ENCODE results near the gene ABI1.
"Not testable (repeated sequence)": the region's sequence is repeated elsewhere in the genome, so short reads cannot be mapped to it uniquely, and the experiment has no call there.

The ABI1 gene

GRCh38 chr10:26800468-26800867, 60.3 kb downstream of the ABI1 start:
- Histone ChIP-seq H3K36me3 (ENCODE audit: control insufficient read depth, insufficient read depth, low read length) (no peaks in the 10 kb centered on the region), H3K27me3 (ENCODE audit: control insufficient read depth, insufficient read depth, low read length) (no peaks in the 10 kb centered on the region), H3K9ac (ENCODE audit: low read depth, low read length) (no peak overlapping the region), H3K9me3 (ENCODE audit: control insufficient read depth, insufficient read depth, low read length) (no peaks in the 10 kb centered on the region), H3K4me3 (ENCODE audit: low read depth, low read length) (no peak overlapping the region), H3K4me1 (ENCODE audit: control insufficient read depth, insufficient read depth, low read length) (peaks cover 7% of the 10 kb centered on the region)

- no peak overlapping the region for H3K9ac ChIP-seq (ENCODE audit: low read depth, low read length)
- H3K4me3 ChIP-seq (ENCODE audit: low read depth, low read length), result no peak overlapping the region
- H3K36me3 ChIP-seq (ENCODE audit: control insufficient read depth, insufficient read depth, low read length), result no peaks in the 10 kb centered on the region
- H3K27me3 ChIP-seq (ENCODE audit: control insufficient read depth, insufficient read depth, low read length), result no peaks in the 10 kb centered on the region
- peaks cover 4% of the 10 kb centered on the region for H3K4me1 ChIP-seq (ENCODE audit: control insufficient read depth, insufficient read depth, low read length)
- H3K9me3 ChIP-seq (ENCODE audit: control insufficient read depth, insufficient read depth, low read length), result no peaks in the 10 kb centered on the region
These were observed 61.4 kb downstream of the ABI1 start for GRCh38 chr10:26799342-26799741.

- no peaks in the 10 kb centered on the region for H3K36me3 ChIP-seq (ENCODE audit: control insufficient read depth, insufficient read depth, low read length)
- H3K9me3 ChIP-seq (ENCODE audit: control insufficient read depth, insufficient read depth, low read length), result no peaks in the 10 kb centered on the region
- no peaks in the 10 kb centered on the region for H3K27me3 ChIP-seq (ENCODE audit: control insufficient read depth, insufficient read depth, low read length)
- peaks cover 4% of the 10 kb centered on the region for H3K4me1 ChIP-seq (ENCODE audit: control insufficient read depth, insufficient read depth, low read length)
- H3K4me3 ChIP-seq (ENCODE audit: low read depth, low read length), result no peak overlapping the region
- H3K9ac ChIP-seq (ENCODE audit: low read depth, low read length), result no peak overlapping the region
These were observed 62.5 kb downstream of the ABI1 start for GRCh38 chr10:26798298-26798697.

- Histone ChIP-seq H3K4me1 (ENCODE audit: control insufficient read depth, insufficient read depth, low read length) (peaks cover under 1% of the 10 kb centered on the region), H3K4me3 (ENCODE audit: low read depth, low read length) (no peak overlapping the region), H3K27me3 (ENCODE audit: control insufficient read depth, insufficient read depth, low read length) (no peaks in the 10 kb centered on the region), H3K9me3 (ENCODE audit: control insufficient read depth, insufficient read depth, low read length) (no peaks in the 10 kb centered on the region), H3K9ac (ENCODE audit: low read depth, low read length) (no peak overlapping the region), H3K36me3 (ENCODE audit: control insufficient read depth, insufficient read depth, low read length) (no peaks in the 10 kb centered on the region)
These were observed 63.4 kb downstream of the ABI1 start for GRCh38 chr10:26797340-26797739.

- Histone ChIP-seq H3K4me1 (ENCODE audit: control insufficient read depth, insufficient read depth, low read length) (no peaks in the 10 kb centered on the region), H3K36me3 (ENCODE audit: control insufficient read depth, insufficient read depth, low read length) (no peaks in the 10 kb centered on the region), H3K4me3 (ENCODE audit: low read depth, low read length) (no peak overlapping the region), H3K9ac (ENCODE audit: low read depth, low read length) (no peak overlapping the region), H3K27me3 (ENCODE audit: control insufficient read depth, insufficient read depth, low read length) (no peaks in the 10 kb centered on the region), H3K9me3 (ENCODE audit: control insufficient read depth, insufficient read depth, low read length) (no peaks in the 10 kb centered on the region)
These were observed 67.8 kb downstream of the ABI1 start for GRCh38 chr10:26792758-26793495.

- Histone ChIP-seq H3K4me1 (ENCODE audit: control insufficient read depth, insufficient read depth, low read length) (no peaks in the 10 kb centered on the region), H3K27me3 (ENCODE audit: control insufficient read depth, insufficient read depth, low read length) (no peaks in the 10 kb centered on the region), H3K9me3 (ENCODE audit: control insufficient read depth, insufficient read depth, low read length) (no peaks in the 10 kb centered on the region), H3K4me3 (ENCODE audit: low read depth, low read length) (no peak overlapping the region), H3K9ac (ENCODE audit: low read depth, low read length) (no peak overlapping the region), H3K36me3 (ENCODE audit: control insufficient read depth, insufficient read depth, low read length) (no peaks in the 10 kb centered on the region)
These were observed 70.3 kb downstream of the ABI1 start for GRCh38 chr10:26790221-26790995.

- not testable (repeated sequence) for H3K27me3 ChIP-seq (ENCODE audit: control insufficient read depth, insufficient read depth, low read length); H3K9ac ChIP-seq (ENCODE audit: low read depth, low read length); H3K9me3 ChIP-seq (ENCODE audit: control insufficient read depth, insufficient read depth, low read length); H3K36me3 ChIP-seq (ENCODE audit: control insufficient read depth, insufficient read depth, low read length); H3K4me1 ChIP-seq (ENCODE audit: control insufficient read depth, insufficient read depth, low read length); H3K4me3 ChIP-seq (ENCODE audit: low read depth, low read length)
These were observed 71.0 kb downstream of the ABI1 start for GRCh38 chr10:26789779-26790178.

GRCh38 chr10:26787362-26787761, 73.4 kb downstream of the ABI1 start:
- no peak overlapping the region for H3K4me3 ChIP-seq (ENCODE audit: low read depth, low read length)
- H3K9me3 ChIP-seq (ENCODE audit: control insufficient read depth, insufficient read depth, low read length), result no peaks in the 10 kb centered on the region
- H3K4me1 ChIP-seq (ENCODE audit: control insufficient read depth, insufficient read depth, low read length), result no peaks in the 10 kb centered on the region
- no peaks in the 10 kb centered on the region for H3K27me3 ChIP-seq (ENCODE audit: control insufficient read depth, insufficient read depth, low read length)
- no peaks in the 10 kb centered on the region for H3K36me3 ChIP-seq (ENCODE audit: control insufficient read depth, insufficient read depth, low read length)
- H3K9ac ChIP-seq (ENCODE audit: low read depth, low read length), result no peak overlapping the region

- no peaks in the 10 kb centered on the region for H3K9me3 ChIP-seq (ENCODE audit: control insufficient read depth, insufficient read depth, low read length)
- peaks cover 22% of the 10 kb centered on the region for H3K4me1 ChIP-seq (ENCODE audit: control insufficient read depth, insufficient read depth, low read length)
- no peaks in the 10 kb centered on the region for H3K36me3 ChIP-seq (ENCODE audit: control insufficient read depth, insufficient read depth, low read length)
- no peaks in the 10 kb centered on the region for H3K27me3 ChIP-seq (ENCODE audit: control insufficient read depth, insufficient read depth, low read length)
- no peak overlapping the region for H3K9ac ChIP-seq (ENCODE audit: low read depth, low read length)
- no peak overlapping the region for H3K4me3 ChIP-seq (ENCODE audit: low read depth, low read length)
These were observed 79.0 kb downstream of the ABI1 start for GRCh38 chr10:26781797-26782196.

- no peaks in the 10 kb centered on the region for H3K9me3 ChIP-seq (ENCODE audit: control insufficient read depth, insufficient read depth, low read length)
- no peaks in the 10 kb centered on the region for H3K27me3 ChIP-seq (ENCODE audit: control insufficient read depth, insufficient read depth, low read length)
- H3K4me1 ChIP-seq (ENCODE audit: control insufficient read depth, insufficient read depth, low read length), result peaks cover 22% of the 10 kb centered on the region
- no peaks in the 10 kb centered on the region for H3K36me3 ChIP-seq (ENCODE audit: control insufficient read depth, insufficient read depth, low read length)
- H3K4me3 ChIP-seq (ENCODE audit: low read depth, low read length), result peak overlapping the region; percentile 3
- H3K9ac ChIP-seq (ENCODE audit: low read depth, low read length), result no peak overlapping the region
These were observed 79.8 kb downstream of the ABI1 start for GRCh38 chr10:26780793-26781601.

- Histone ChIP-seq H3K4me3 (ENCODE audit: low read depth, low read length) (no peak overlapping the region), H3K27me3 (ENCODE audit: control insufficient read depth, insufficient read depth, low read length) (no peaks in the 10 kb centered on the region), H3K4me1 (ENCODE audit: control insufficient read depth, insufficient read depth, low read length) (peaks cover 22% of the 10 kb centered on the region), H3K9ac (ENCODE audit: low read depth, low read length) (no peak overlapping the region), H3K9me3 (ENCODE audit: control insufficient read depth, insufficient read depth, low read length) (no peaks in the 10 kb centered on the region), H3K36me3 (ENCODE audit: control insufficient read depth, insufficient read depth, low read length) (no peaks in the 10 kb centered on the region)
These were observed 80.5 kb downstream of the ABI1 start for GRCh38 chr10:26780106-26780792.
